HCT116 (cell line): ENCODE results near the gene ANTKMT. TPM values are rescaled to one million over a fixed set of nuclear protein-coding genes. Genes with fewer than 3 reads are reported as not detected.

Experiments used
- ATAC-seq: fragments of 200-7000 bp; cut with Tn5 transposase; 2 replicates; pipeline ENCODE4 v1.9.1; 2020; ENCODE audit warnings: mild to moderate bottlenecking, moderate library complexity
- BruUV-seq: library from RNA; stranded (reverse); fragments of 400-500 nt; replicated peaks from 2 replicates; lab custom pipeline; 2021; lab: Mats Ljungman, UMichigan
- CTCF ChIA-PET: fragments of 300-600 bp; sonication (Branson Sonifier 250); formaldehyde crosslinking; loops from one replicate; lab custom pipeline; 2021; ENCODE audit warnings: antibody characterized with exemption; lab: Charles Lee
- POLR2A ChIA-PET: fragments of 300-600, 350-600 bp; sonication (Branson Sonifier 250); formaldehyde crosslinking; loops from one replicate; lab custom pipeline; 2021; ENCODE audit warnings: antibody characterized with exemption; lab: Charles Lee
- RAD21 ChIA-PET, 2 experiments: fragments of 300-600 bp; sonication (Branson Sonifier 250); formaldehyde crosslinking; loops; one replicate each; lab custom pipeline; 2023; ENCODE audit warnings: low total read pairs in 2 of 2; ENCODE audit not compliant: uncharacterized antibody in 2 of 2, unreplicated experiment in 2 of 2, low non-redundant PET in 1 of 2; lab: Charles Lee
- DNase-seq: peaks from one replicate; pipeline ENCODE4 v3.0.0-alpha.2; 2010; ENCODE audit warnings: low read depth, low spot score
- H2AFZ ChIP-seq: fragments of 200-600 bp; shearing (Covaris generic), sonication (generic); 2 replicates; pipeline ENCODE4 v1.6.1; 2017; ENCODE audit warnings: low read depth, mixed run types, mixed read lengths, antibody characterized with exemption, low read length; ENCODE audit not compliant: poor library complexity, severe bottlenecking
- H3K27ac ChIP-seq: 2 replicates; pipeline ENCODE4 v1.5.1; 2012; ENCODE audit warnings: low read depth, low read length
- H3K27me3 ChIP-seq: fragments of 200-600 bp; sonication (generic); 2 replicates; pipeline ENCODE4 v1.6.1; 2016; ENCODE audit warnings: mixed run types, low read length, mixed read lengths; ENCODE audit not compliant: insufficient read depth
- H3K36me3 ChIP-seq, 2 experiments: fragments of 200-500 bp in 1 of 2; fragments of 200-600 bp in 1 of 2; sonication (Bioruptor generic) in 1 of 2; sonication (generic) in 1 of 2; 2 replicates each; pipeline versions ENCODE4 v1.5.1 to v1.6.1; 2014 to 2016; ENCODE audit warnings: low read length in 2 of 2, inconsistent platforms in 1 of 2, mixed read lengths in 1 of 2, mixed run types in 1 of 2; ENCODE audit not compliant: insufficient read depth in 2 of 2, control insufficient read depth in 1 of 2
- H3K4me1 ChIP-seq, 2 experiments: fragments of 200-600 bp in 1 of 2; sonication (generic) in 1 of 2; 2 replicates each; pipeline versions ENCODE4 v1.5.1 to v1.6.1; 2012 to 2017; ENCODE audit warnings: low read length in 2 of 2, inconsistent platforms in 1 of 2, mild to moderate bottlenecking in 1 of 2, mixed read lengths in 1 of 2, mixed run types in 1 of 2, moderate library complexity in 1 of 2; ENCODE audit not compliant: insufficient read depth in 2 of 2, control insufficient read depth in 1 of 2
- H3K4me2 ChIP-seq: fragments of 200-600 bp; sonication (generic); 2 replicates; pipeline ENCODE4 v1.6.1; 2017; ENCODE audit warnings: mixed run types, low read length, mixed read lengths
- H3K4me3 ChIP-seq, 2 experiments: fragments of 200-600 bp in 1 of 2; sonication (generic) in 1 of 2; replicated peaks in 1 of 2; 2 replicates each; pipeline ENCODE4 v1.5.1; 2011 to 2016; ENCODE audit warnings: low read length in 2 of 2, control low read depth in 1 of 2, low read depth in 1 of 2, mild to moderate bottlenecking in 1 of 2, mixed read lengths in 1 of 2, mixed run types in 1 of 2
- H3K79me2 ChIP-seq: fragments of 200-600 bp; sonication (generic); 2 replicates; pipeline ENCODE4 v1.6.1; 2017; ENCODE audit warnings: mild to moderate bottlenecking, mixed run types, low read length, moderate library complexity, mixed read lengths; ENCODE audit not compliant: insufficient read depth
- H3K9ac ChIP-seq: fragments of 200-600 bp; sonication (generic); 2 replicates; pipeline ENCODE4 v1.6.1; 2016; ENCODE audit warnings: low read length, mixed read lengths
- H3K9me2 ChIP-seq: fragments of 200-600 bp; sonication (generic), shearing (Covaris generic); 2 replicates; pipeline ENCODE4 v1.6.1; 2017; ENCODE audit warnings: mixed run types, mild to moderate bottlenecking, moderate library complexity; ENCODE audit not compliant: insufficient read depth
- H3K9me3 ChIP-seq, 2 experiments: fragments of 200-500 bp in 1 of 2; fragments of 200-600 bp in 1 of 2; sonication (Bioruptor generic) in 1 of 2; sonication (generic) in 1 of 2; 2 replicates each; pipeline ENCODE4 v1.6.1; 2014 to 2017; ENCODE audit warnings: low read length in 2 of 2, mixed read lengths in 2 of 2, inconsistent platforms in 1 of 2, low read depth in 1 of 2, mild to moderate bottlenecking in 1 of 2, mixed run types in 1 of 2, moderate library complexity in 1 of 2; ENCODE audit not compliant: control insufficient read depth in 1 of 2, insufficient read depth in 1 of 2
- H4K20me1 ChIP-seq: fragments of 200-600 bp; sonication (generic), shearing (Covaris generic); 2 replicates; pipeline ENCODE4 v1.6.1; 2017; ENCODE audit warnings: mixed run types, mild to moderate bottlenecking, moderate library complexity; ENCODE audit not compliant: insufficient read depth
- FOSL1 ChIP-seq: IDR thresholded peaks from 2 replicates; pipeline ENCODE4 v1.6.1; 2012; ENCODE audit warnings: low read depth
- intact Hi-C: fragments of 100-400 bp; cut with micrococcal nuclease; formaldehyde crosslinking; loops from 2 replicates; pipeline ENCODE4 v1.10.0; 2022
- total RNA-seq: library from RNA; stranded (reverse); gene quantifications from one replicate; pipeline ENCODE4 v1.2.1, GENCODE V29; 2021; ENCODE audit not compliant: unreplicated experiment
- TF ChIP-seq, protein P1 (sequence below): IDR thresholded peaks from 2 replicates; pipeline ENCODE4 v1.6.1; 2012
- TF ChIP-seq, protein P2 (sequence below), 3 experiments: fragments of 200-600 bp in 1 of 3; sonication (generic) in 1 of 3; IDR thresholded peaks in 2 of 3; conservative IDR thresholded peaks in 1 of 3; 2 replicates each; pipeline ENCODE4 v1.5.1; 2012 to 2017; ENCODE audit warnings: low read depth in 2 of 3, low read length in 2 of 3, antibody characterized with exemption in 1 of 3, borderline replicate concordance in 1 of 3, control low read depth in 1 of 3, mild to moderate bottlenecking in 1 of 3, mixed read lengths in 1 of 3, mixed run types in 1 of 3, moderate library complexity in 1 of 3; ENCODE audit not compliant: insufficient read depth in 1 of 3
- TF ChIP-seq, protein P3 (sequence below): IDR thresholded peaks from 2 replicates; pipeline ENCODE4 v1.6.1; 2012; ENCODE audit warnings: low read depth

Gene ANTKMT
- total RNA-seq, 1 experiment from 2014 or later = 65.4 TPM

DNA sequence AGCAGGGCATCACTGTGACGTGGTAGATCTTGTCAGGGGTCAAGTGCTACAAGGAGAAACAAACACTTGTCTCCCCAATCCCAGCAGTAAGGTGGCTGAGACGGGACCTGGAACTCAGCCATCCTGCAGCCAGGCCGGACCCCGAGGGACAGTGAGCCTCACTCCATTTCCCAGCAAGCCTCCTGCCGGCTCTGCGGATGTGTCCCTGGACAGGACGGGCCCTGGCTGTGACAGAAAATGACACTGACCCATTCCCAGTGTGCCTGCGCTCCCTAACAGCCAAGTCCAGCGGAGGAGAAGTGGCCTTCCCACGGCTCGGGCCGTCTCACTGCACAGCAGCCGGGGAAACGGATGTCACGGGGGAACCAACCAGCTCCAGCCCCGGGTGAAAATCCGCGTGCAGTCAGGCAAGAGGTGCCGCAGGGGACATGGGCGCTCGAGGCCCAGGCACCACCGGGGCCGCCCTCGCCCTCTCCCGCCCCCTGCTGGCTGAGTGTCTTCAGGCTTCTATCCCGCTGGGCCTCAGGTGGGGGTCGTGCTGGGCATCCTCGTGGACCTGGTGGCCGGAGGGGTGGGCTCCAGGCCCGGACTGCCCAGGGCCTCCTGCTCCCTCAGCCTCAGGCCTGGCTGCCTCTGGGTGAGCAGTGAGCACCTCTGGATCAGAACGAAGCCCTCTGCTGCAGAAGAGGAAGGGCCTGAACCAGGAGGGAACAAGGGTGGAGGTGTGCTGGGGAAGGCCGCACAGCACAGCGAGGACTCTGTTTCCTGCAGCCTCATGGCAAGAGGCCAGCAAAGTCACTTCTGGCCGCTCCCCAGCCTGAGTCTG, 12.6 kb downstream of the ANTKMT start:
- Histone ChIP-seq H3K4me2 (no peak overlapping the region), H3K79me2 (peaks cover 13% of the 10 kb centered on the region; the same call in 1 of the 2 replicates), H2AFZ (no peak overlapping the region), H3K27ac (peak overlapping the region; percentile 26; the same call in 1 of the 2 replicates), H3K9me2 (no peaks in the 10 kb centered on the region)
- intact Hi-C loops = no loop called here
- CTCF ChIA-PET = no interaction called here
- TF ChIP-seq FOSL1 = no peak
- TF ChIP-seq, protein P1, sequence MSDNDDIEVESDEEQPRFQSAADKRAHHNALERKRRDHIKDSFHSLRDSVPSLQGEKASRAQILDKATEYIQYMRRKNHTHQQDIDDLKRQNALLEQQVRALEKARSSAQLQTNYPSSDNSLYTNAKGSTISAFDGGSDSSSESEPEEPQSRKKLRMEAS = no peak
- TF ChIP-seq, protein P2, sequence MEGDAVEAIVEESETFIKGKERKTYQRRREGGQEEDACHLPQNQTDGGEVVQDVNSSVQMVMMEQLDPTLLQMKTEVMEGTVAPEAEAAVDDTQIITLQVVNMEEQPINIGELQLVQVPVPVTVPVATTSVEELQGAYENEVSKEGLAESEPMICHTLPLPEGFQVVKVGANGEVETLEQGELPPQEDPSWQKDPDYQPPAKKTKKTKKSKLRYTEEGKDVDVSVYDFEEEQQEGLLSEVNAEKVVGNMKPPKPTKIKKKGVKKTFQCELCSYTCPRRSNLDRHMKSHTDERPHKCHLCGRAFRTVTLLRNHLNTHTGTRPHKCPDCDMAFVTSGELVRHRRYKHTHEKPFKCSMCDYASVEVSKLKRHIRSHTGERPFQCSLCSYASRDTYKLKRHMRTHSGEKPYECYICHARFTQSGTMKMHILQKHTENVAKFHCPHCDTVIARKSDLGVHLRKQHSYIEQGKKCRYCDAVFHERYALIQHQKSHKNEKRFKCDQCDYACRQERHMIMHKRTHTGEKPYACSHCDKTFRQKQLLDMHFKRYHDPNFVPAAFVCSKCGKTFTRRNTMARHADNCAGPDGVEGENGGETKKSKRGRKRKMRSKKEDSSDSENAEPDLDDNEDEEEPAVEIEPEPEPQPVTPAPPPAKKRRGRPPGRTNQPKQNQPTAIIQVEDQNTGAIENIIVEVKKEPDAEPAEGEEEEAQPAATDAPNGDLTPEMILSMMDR (IDR thresholded peaks at IDR 0.05 in 2 of 3, conservative IDR thresholded peaks at IDR 0.05 in 1 of 3; ENCODE audit: borderline replicate concordance in 1 of 3, insufficient read depth in 1 of 3, low read depth in 2 of 3, low read length in 2 of 3) = peak in 2 of 3 experiments; percentile 40 to 48; a peak in 4 of 6 replicates
- TF ChIP-seq, protein P3, sequence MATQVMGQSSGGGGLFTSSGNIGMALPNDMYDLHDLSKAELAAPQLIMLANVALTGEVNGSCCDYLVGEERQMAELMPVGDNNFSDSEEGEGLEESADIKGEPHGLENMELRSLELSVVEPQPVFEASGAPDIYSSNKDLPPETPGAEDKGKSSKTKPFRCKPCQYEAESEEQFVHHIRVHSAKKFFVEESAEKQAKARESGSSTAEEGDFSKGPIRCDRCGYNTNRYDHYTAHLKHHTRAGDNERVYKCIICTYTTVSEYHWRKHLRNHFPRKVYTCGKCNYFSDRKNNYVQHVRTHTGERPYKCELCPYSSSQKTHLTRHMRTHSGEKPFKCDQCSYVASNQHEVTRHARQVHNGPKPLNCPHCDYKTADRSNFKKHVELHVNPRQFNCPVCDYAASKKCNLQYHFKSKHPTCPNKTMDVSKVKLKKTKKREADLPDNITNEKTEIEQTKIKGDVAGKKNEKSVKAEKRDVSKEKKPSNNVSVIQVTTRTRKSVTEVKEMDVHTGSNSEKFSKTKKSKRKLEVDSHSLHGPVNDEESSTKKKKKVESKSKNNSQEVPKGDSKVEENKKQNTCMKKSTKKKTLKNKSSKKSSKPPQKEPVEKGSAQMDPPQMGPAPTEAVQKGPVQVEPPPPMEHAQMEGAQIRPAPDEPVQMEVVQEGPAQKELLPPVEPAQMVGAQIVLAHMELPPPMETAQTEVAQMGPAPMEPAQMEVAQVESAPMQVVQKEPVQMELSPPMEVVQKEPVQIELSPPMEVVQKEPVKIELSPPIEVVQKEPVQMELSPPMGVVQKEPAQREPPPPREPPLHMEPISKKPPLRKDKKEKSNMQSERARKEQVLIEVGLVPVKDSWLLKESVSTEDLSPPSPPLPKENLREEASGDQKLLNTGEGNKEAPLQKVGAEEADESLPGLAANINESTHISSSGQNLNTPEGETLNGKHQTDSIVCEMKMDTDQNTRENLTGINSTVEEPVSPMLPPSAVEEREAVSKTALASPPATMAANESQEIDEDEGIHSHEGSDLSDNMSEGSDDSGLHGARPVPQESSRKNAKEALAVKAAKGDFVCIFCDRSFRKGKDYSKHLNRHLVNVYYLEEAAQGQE = no peak
- TF ChIP-seq, all 23 proteins: peak for 1
- H3K9ac ChIP-seq = no peak overlapping the region
- no peaks in the 10 kb centered on the region for H3K27me3 ChIP-seq
- H3K4me1 ChIP-seq = peaks cover 0 to 10% of the 10 kb centered on the region in 2 experiments; a peak in 3 of 4 replicates
- H4K20me1 ChIP-seq = no peaks in the 10 kb centered on the region
- ChIA-PET POLR2A (no interaction called here), RAD21 (no interaction called here)
- no peak for DNase-seq
- no peaks in the 10 kb centered on the region for H3K9me3 ChIP-seq
- no TSS peak for BruUV-seq
- H3K4me3 ChIP-seq = no peak overlapping the region
- ATAC-seq = no peak
- peaks cover 6 to 18% of the 10 kb centered on the region in 2 experiments for H3K36me3 ChIP-seq
